AG04449 (cell line): Measurements from ENCODE around the gene CIT.

Experiments used
- CTCF ChIA-PET: fragments of 350-600 bp; formaldehyde crosslinking; extraction: SDS; loops from one replicate; lab custom pipeline; 2021; ENCODE audit warnings: antibody characterized with exemption; lab: Yijun Ruan, JAX
- POLR2A ChIA-PET: fragments of 400-600, 350-600 bp; formaldehyde crosslinking; extraction: SDS; loops from one replicate; lab custom pipeline; 2020; ENCODE audit warnings: antibody characterized with exemption, inconsistent platforms; lab: Yijun Ruan, JAX
- DNase-seq: peaks from one replicate; pipeline ENCODE4 v3.0.0-alpha.2; 2010; ENCODE audit warnings: low read depth, low spot score
- H3K4me3 ChIP-seq: 2 replicates; pipeline ENCODE4 v1.5.1; 2011; ENCODE audit warnings: low read depth, mild to moderate bottlenecking, control low read depth, low read length
- CTCF ChIP-seq: IDR thresholded peaks from one replicate; pipeline ENCODE4 v1.5.1; 2011; ENCODE audit warnings: mild to moderate bottlenecking, moderate library complexity, low read length, control low read depth, inconsistent platforms; ENCODE audit not compliant: insufficient read depth; ENCODE audit errors: missing control alignments

The CIT gene

GRCh38 chr12:119751961-119752360 lies 125.2 kb downstream of the CIT start:
- ChIA-PET POLR2A (no interaction called here), CTCF (interaction anchor here (0.8 to 4.4 kb wide), 3 partner anchors 14 to 28 kb away, joined by 3 to 24 read pairs (median 8); no protein-coding TSS in a partner anchor)

GRCh38 chr12:119749666-119750065 lies 127.5 kb downstream of the CIT start:
- TF ChIP-seq CTCF: no peak
- DNase-seq: peak; percentile 14
- ChIA-PET POLR2A (no interaction called here), CTCF (interaction anchor here (2.2 kb wide), 1 partner anchor 11 kb away, joined by 8 read pairs; no protein-coding TSS in a partner anchor)
- H3K4me3 ChIP-seq: no peak overlapping the region

More at GRCh38 chr12:119751961-119752360, 125.2 kb downstream of the CIT start:
- no peak overlapping the region for H3K4me3 ChIP-seq
- no peak for TF ChIP-seq CTCF
- no peak for DNase-seq

- TF ChIP-seq CTCF: no peak
- H3K4me3 ChIP-seq: no peak overlapping the region
- POLR2A ChIA-PET: no interaction called here
- DNase-seq: no peak
- CTCF ChIA-PET: interaction anchor here (0.6 to 0.9 kb wide), 2 partner anchors 34 to 53 kb away, joined by 3 read pairs; no protein-coding TSS in a partner anchor
Measured at GRCh38 chr12:119748497-119748896, 128.6 kb downstream of the CIT start.

- ChIA-PET POLR2A (no interaction called here), CTCF (no interaction called here)
- TF ChIP-seq CTCF: no peak
- no peak for DNase-seq
- no peak overlapping the region for H3K4me3 ChIP-seq
Measured at GRCh38 chr12:119746169-119746568, 131.0 kb downstream of the CIT start.

- CTCF ChIA-PET: no interaction called here
Measured at GRCh38 chr12:119744900-119745606, 132.1 kb downstream of the CIT start.

More at GRCh38 chr12:119744900-119745606, 132.1 kb downstream of the CIT start:
- H3K4me3 ChIP-seq: no peak overlapping the region
- DNase-seq: no peak
- no peak for TF ChIP-seq CTCF
- POLR2A ChIA-PET: no interaction called here
